ENCODE results near the gene SNRPB2.

DNA sequence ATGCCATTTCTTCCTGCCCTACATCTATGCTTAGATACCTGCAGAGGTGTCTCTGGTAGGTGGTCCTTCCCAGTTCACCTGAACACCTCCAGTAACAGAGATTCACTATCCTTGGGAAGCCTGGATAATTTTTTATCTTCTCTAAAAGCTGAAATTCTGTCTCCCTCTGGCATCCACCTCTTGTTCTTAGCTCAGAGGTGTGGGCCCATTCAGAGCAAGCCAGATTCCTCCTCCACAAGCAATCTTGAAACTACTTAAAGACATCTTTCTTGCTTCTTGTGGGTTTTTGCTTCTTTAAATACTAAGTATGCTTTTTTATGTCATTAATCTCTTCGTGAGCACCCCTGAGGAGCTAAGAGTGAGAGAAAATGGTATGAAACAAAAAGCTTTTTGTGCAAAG, 10.4 kb upstream of the SNRPB2 start:
- TF ChIP-seq EZH2 (IDR thresholded peaks at IDR 0.05; ENCODE audit: insufficient read depth, poor library complexity, severe bottlenecking) (no peak), EZH2phosphoT487 (IDR thresholded peaks at IDR 0.05; ENCODE audit: insufficient read depth, low read depth) (no peak)
